Lower leg skin (tissue), 4 donors: Measurements from ENCODE around the gene MARCHF10. TPM values are rescaled to one million over a fixed set of nuclear protein-coding genes. Genes with fewer than 3 reads are reported as not detected.
"Not testable (repeated sequence)": the region's sequence is repeated elsewhere in the genome, so short reads cannot be mapped to it uniquely, and the experiment has no call there.

Experiments used
- DNase-seq, 2 donors: peaks; one replicate each; pipeline ENCODE4 v3.0.0-alpha.2; 2019; ENCODE audit warnings: low spot score in 2 of 2
- H3K4me3 ChIP-seq: fragments of 200-600 bp; sonication (generic); 2 replicates; pipeline ENCODE4 v1.5.1; 2017; ENCODE audit warnings: mild to moderate bottlenecking, low read depth; ENCODE audit not compliant: poor library complexity, severe bottlenecking
- POLR2A ChIP-seq, 2 donors: fragments of 450-650 bp; IDR thresholded peaks; one replicate each; pipeline ENCODE4 v1.6.1; 2016 to 2017; ENCODE audit warnings: antibody characterized with exemption in 2 of 2, mild to moderate bottlenecking in 1 of 2, moderate library complexity in 1 of 2
- WGBS, 2 donors: methylation state at CpG; one replicate each; pipeline ENCODE4 v1.1.5; 2018; 5-methylcytosine and 5-hydroxymethylcytosine counted together
- intact Hi-C: fragments of 100-400 bp; cut with DNase I; formaldehyde crosslinking; loops from one replicate; pipeline ENCODE4 v1.15.0; 2023; ENCODE audit warnings: low total_unique reads
- total RNA-seq, 4 donors: library from RNA; depleted of rRNA; stranded (reverse); fragments of >200 nt; gene quantifications; one replicate each; pipeline ENCODE4 v1.1.0, GENCODE V29; 2016
- TF ChIP-seq, protein P1 (sequence below), 3 donors: fragments of 450-650 bp; IDR thresholded peaks; one replicate each; pipeline ENCODE4 v1.5.1; 2016; ENCODE audit warnings: antibody characterized with exemption in 3 of 3, mild to moderate bottlenecking in 3 of 3, moderate library complexity in 2 of 3

Gene MARCHF10
- total RNA-seq, 4 donors from 2014 or later, result not detected

DNA sequence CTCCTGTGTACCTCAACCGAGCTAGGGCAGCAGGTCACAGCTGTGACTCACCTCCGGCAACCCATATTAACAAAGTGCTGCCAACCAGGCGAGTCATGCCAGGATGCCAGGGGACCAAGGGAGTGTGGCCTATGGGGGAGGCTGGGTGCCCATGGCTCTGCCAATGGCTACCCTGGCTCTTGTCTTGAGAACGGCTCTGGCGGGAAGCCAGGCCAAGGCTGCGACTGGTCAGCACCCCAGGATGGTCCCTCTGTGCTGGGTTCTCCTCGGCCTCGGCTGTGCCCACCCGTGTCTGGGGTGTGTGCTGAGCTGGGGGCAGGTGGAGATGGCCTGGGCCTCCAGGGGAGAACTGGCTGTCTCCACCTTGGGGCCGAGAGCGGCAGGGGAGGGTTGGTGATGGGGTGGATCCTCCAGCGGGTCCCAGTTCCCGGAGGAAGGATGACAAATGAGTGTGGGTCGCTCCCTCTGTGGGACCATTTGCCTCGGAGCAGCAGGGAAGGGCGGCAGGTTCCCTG lies 104.8 kb downstream of the MARCHF10 start:
- no peak overlapping the region for H3K4me3 ChIP-seq
- intact Hi-C loops, result loop anchor here (5.0 kb wide), 1 partner anchor 264 kb away; the partner anchor contains the start of gene TANC2
- TF ChIP-seq POLR2A (IDR thresholded peaks at IDR 0.05), result no peak
- TF ChIP-seq, protein P1, sequence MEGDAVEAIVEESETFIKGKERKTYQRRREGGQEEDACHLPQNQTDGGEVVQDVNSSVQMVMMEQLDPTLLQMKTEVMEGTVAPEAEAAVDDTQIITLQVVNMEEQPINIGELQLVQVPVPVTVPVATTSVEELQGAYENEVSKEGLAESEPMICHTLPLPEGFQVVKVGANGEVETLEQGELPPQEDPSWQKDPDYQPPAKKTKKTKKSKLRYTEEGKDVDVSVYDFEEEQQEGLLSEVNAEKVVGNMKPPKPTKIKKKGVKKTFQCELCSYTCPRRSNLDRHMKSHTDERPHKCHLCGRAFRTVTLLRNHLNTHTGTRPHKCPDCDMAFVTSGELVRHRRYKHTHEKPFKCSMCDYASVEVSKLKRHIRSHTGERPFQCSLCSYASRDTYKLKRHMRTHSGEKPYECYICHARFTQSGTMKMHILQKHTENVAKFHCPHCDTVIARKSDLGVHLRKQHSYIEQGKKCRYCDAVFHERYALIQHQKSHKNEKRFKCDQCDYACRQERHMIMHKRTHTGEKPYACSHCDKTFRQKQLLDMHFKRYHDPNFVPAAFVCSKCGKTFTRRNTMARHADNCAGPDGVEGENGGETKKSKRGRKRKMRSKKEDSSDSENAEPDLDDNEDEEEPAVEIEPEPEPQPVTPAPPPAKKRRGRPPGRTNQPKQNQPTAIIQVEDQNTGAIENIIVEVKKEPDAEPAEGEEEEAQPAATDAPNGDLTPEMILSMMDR (IDR thresholded peaks at IDR 0.05), result no peak
- DNase-seq, result no peak
- 13 to 22% methylated on average over 8 to 11 of the region's 16 CpGs for WGBS, 2 donors

DNA sequence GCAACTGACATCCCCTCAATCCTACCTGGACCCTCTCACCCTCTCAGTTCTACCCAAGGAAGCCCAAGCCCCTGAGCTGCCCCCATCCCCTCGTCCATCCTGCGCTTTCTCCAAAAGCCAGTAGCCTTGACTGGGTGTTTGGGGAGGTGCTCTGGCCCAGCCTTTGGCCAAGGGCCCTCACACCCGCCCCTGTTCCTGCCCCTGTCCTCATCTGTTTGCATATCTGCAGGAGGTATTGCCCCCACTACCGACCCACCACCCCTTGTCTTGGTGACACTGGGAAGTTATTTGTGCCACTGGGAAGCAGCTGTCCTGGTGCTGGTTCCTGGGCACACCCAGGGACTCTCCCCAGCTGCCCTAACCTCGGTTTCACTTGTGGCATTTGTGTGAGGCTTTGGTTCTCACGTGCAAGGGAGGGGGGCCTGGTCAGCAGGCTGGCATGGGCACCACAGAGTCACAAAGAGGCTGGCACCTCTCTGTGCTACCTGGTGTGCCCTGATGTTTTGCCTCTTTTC lies 105.3 kb downstream of the MARCHF10 start:
- 47 to 53% methylated on average over 6 of the region's 6 CpGs for WGBS, 2 donors
- intact Hi-C loops, result loop anchor here (5.0 kb wide), 1 partner anchor 264 kb away; the partner anchor contains the start of gene TANC2
- H3K4me3 ChIP-seq, result no peak overlapping the region
- TF ChIP-seq POLR2A (IDR thresholded peaks at IDR 0.05), result no peak
- TF ChIP-seq, protein P1 (IDR thresholded peaks at IDR 0.05), result no peak
- no peak for DNase-seq

DNA sequence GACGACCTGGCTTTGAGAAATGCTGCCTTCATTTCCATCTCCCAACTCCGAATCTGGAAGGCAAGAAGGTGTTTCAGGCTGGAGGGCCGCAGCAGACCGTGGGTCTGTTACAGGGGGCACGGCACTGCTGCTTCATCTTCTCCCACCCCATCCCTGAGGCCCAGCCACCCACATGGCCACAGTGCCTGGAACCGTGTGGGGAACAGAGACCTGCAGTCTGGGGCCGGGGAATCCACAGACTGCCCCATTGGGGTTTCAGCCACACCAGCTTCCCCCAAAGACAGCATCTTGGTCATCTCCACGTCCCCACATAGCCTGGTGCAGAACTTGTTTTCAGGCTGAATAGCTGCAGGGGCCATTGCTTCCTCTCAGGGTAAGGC lies 106.4 kb downstream of the MARCHF10 start:
- no peak for TF ChIP-seq POLR2A (IDR thresholded peaks at IDR 0.05)
- TF ChIP-seq, protein P1 (IDR thresholded peaks at IDR 0.05), result no peak
- H3K4me3 ChIP-seq, result no peak overlapping the region
- intact Hi-C loops, result loop anchor here (5.0 kb wide), 1 partner anchor 266 kb away; the partner anchor contains the start of gene TANC2
- DNase-seq, result no peak
- 85 to 88% methylated on average over 8 of the region's 8 CpGs for WGBS, 2 donors

DNA sequence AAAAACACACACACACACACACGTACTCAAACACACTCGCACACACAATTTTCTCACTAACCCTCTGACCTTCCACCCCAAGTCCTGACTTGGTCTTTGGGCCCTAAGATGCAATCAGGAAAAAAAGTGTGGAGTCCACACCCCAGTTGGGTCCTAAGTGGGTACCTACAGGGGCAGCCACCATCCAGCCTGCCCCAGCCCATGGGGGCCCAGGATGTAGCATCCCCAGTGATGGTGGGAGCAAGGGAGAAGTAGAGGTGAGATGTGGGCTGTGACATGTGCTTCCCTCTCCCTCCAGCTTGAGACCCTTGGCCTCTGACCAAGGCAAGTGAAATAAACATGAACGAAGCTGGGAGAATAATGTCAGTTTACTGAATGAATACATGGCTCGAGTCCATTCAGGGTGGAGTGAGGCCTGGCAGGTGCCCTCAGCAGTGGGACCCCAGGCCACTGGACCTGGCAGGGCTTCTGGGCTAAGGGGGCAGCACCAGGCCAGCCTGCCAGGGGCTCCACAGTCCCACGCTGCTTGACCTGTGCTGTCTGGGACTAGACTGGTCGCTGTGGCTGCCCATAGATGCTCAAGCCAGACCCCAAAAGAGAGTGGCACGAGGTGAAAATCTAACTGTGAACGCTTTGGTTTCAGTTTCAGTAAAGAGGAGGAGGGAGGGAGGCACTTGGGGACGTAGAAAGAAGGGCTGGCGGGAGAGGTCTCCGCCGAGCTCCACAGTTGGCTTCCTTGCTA lies 107.0 kb downstream of the MARCHF10 start:
- H3K4me3 ChIP-seq, result no peak overlapping the region
- 72 to 83% methylated on average over 11 to 12 of the region's 12 CpGs for WGBS, 2 donors
- DNase-seq, result no peak
- TF ChIP-seq POLR2A (IDR thresholded peaks at IDR 0.05), result no peak
- TF ChIP-seq, protein P1 (IDR thresholded peaks at IDR 0.05), result no peak
- intact Hi-C loops, result loop anchor here (5.0 kb wide), 1 partner anchor 266 kb away; the partner anchor contains the start of gene TANC2

DNA sequence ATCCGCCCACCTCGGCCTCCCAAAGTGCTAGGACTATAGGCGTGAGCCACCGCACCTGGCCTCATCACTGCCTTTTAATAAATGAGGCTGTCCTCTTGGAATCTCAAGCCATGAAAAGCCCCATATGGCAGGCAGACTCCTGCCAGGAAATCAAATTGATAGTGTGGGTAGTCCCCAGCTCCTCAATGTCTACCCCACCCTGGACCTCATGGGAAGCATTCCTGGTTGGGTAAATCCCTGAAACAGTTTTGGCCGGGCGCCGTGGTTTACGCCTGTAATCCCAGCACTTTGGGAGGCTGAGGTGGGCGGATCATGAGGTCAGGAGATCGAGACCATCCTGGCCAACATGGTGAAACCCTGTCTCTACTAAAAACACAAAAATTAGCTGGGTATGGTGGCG lies 109.7 kb downstream of the MARCHF10 start:
- H3K4me3 ChIP-seq, DNase-seq, intact Hi-C loops: not testable (repeated sequence)
- WGBS, 2 donors, result 77 to 84% methylated on average over 11 of the region's 11 CpGs

DNA sequence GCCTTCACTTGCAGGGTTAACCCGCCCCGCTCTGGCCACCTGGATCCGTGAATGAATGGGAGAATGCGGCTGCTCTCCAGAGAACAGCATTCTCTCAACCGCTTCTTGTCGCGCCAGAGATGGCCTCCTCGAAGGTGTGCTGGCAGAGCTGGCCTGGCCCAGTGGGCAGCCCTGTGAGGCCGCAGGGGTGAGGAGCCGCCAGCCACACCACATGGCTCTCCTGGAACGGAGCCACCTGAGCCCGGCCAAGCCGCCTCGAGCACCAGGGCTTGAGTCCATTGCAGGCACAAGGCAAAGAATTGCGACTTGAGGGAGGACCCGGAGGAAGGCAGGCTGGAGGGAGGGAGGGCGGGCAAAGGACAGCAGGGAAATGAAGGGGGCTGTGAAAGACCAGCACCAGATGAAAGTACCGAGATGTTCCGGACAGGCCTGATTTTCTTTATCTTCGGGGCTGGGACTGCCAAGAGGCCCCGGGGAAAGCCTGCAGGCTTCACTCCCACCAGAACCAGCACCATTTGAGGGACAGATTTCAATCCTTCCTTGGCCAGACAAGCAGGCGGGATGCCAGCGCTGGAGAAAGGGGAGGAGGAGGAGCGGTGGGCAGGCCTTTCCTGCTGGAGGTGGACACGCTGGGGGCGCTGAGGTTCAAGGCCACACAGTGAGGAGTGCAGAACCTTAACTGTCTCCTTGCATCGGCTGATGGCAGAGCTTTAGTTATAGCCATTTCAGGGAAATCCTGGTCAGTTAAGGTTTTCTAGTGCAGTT lies 111.2 kb downstream of the MARCHF10 start:
- WGBS, 2 donors, result 67 to 72% methylated on average over 23 to 27 of the region's 27 CpGs
- intact Hi-C loops, result no loop called here
- no peak for DNase-seq
- TF ChIP-seq, protein P1 (IDR thresholded peaks at IDR 0.05), result no peak
- TF ChIP-seq POLR2A (IDR thresholded peaks at IDR 0.05), result no peak
- no peak overlapping the region for H3K4me3 ChIP-seq
